ENCODE measurements around the gene LGALS16. TPM values are rescaled to one million over a fixed set of nuclear protein-coding genes. Genes with fewer than 3 reads are reported as not detected.

Gene LGALS16
- total RNA-seq, 4 donors from 2014 or later, result not detected

DNA sequence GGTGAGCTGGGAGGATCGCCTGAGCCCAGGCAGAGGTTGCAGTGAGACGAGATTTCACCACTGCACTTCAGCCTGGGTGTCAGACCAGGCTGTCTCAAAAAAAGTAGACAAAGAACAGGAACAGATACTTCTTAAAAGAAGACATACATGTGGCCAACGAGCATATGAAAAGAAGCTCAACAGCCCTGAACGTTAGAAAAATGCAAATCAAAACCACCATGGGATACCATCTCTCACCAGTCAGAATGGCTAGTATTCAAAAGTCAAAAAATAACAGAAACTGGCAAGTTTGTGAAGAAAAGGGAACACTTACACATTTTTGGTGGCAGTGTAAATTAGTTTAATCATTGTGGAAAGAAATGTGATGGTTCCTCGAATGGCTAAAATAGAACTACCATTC lies 45.6 kb downstream of the LGALS16 start:
- DNase-seq (ENCODE audit: low spot score) (no peak), ATAC-seq (ENCODE audit: low FRiP score) (no peak)
- TF ChIP-seq, protein P1, sequence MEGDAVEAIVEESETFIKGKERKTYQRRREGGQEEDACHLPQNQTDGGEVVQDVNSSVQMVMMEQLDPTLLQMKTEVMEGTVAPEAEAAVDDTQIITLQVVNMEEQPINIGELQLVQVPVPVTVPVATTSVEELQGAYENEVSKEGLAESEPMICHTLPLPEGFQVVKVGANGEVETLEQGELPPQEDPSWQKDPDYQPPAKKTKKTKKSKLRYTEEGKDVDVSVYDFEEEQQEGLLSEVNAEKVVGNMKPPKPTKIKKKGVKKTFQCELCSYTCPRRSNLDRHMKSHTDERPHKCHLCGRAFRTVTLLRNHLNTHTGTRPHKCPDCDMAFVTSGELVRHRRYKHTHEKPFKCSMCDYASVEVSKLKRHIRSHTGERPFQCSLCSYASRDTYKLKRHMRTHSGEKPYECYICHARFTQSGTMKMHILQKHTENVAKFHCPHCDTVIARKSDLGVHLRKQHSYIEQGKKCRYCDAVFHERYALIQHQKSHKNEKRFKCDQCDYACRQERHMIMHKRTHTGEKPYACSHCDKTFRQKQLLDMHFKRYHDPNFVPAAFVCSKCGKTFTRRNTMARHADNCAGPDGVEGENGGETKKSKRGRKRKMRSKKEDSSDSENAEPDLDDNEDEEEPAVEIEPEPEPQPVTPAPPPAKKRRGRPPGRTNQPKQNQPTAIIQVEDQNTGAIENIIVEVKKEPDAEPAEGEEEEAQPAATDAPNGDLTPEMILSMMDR (IDR thresholded peaks at IDR 0.05), result no peak

DNA sequence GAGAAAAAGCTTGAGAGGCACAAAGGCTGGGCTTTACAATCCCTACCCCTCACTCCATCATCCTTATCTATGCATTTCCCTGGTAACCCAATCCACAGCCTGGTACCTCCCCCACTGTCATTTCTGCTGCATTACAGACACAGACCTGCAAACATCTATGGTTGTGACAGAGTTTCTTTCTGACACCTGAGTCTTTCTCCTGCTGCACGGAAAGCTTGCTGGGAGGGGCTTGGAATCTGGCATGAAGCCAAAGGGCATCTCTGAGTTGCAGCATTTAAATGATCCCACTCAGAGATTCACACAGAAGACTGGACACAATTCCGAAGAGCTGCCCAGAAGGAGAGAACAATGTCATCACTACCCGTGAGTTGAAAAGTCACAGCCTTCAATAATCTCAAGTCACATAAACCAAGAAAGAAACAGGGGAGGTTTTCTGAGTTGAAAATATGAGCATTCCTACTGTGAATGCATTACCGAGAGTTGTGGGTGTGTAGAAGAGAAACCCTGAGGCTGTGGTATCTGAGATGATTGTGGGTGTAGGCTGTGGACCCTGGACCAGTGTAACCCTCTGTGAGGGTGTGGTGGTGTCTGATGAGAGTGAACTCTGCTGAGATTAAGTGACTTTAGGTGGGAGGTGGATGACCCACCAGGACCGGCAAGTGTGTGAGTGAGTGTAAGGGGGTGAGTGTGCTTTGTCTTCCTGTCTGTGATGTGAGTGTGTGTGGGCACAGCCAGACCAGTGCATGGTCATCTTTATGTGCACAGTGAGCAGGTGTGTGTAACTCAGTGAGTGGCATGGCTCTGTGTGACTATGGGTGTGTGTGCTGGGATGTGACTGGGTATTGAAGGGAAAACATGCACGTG lies 48.7 kb downstream of the LGALS16 start, which contains the start of gene LGALS14:
Gene LGALS14 (plus strand): TSS at position 301 of the 864 bp plus-strand sequence. CDS start 48 bp downstream, at position 349.
- TF ChIP-seq, protein P1 (IDR thresholded peaks at IDR 0.05), result no peak
- no peak for DNase-seq (ENCODE audit: low spot score)
- no peak for ATAC-seq (ENCODE audit: low FRiP score)

DNA sequence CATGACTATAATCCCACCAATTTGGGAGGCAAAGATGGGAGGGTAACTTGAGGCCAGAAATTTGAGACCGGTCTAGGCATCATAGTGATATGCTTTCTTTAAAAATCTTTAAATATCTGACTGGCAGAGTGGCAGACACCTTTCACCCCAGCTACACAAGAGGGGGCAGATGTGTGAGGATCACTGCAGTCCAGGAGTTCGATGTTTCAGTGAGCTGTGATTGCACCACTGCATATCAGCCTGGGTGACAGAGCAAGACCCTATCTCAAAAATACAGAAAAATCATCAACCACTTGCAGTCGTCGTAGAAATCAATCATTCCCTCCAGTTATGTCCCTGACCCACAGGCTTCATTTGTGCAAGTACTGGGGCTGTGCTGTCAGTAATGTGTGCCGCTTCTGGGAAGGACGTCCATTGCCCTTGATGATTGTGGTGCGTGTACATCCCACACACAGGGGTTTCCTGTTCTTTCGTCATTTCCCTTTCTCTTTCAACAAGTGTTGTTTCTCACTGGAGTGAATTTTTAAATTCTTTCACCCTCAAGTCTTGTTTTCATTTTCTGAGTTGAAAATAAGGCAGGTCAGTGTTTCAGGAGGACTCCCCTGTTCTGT lies 50.0 kb downstream of the LGALS16 start:
- TF ChIP-seq, protein P1 (IDR thresholded peaks at IDR 0.05), result no peak
- DNase-seq (ENCODE audit: low spot score) (no peak), ATAC-seq (ENCODE audit: low FRiP score) (no peak)

DNA sequence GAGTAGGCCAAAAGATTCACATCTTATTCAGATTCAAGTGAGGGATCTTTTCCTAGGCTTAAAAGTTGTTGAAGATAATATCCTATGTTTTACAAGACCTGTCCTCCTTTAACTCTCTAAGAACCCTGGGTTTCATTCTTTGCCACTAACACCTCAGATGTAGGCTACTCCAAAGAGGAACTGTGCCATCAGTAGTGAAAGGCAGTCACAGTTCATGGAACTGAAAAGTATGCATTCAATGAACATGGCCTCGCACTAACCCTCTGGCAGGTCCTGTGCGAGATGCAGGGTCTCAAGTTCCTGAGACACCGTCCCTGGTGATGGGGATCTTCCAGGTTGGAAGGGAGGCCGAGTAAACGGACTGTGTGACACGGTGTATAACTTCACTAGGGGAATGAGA lies 52.9 kb downstream of the LGALS16 start:
- ATAC-seq (ENCODE audit: low FRiP score), result no peak
- TF ChIP-seq, protein P1 (IDR thresholded peaks at IDR 0.05), result no peak
- DNase-seq (ENCODE audit: low spot score), result no peak

DNA sequence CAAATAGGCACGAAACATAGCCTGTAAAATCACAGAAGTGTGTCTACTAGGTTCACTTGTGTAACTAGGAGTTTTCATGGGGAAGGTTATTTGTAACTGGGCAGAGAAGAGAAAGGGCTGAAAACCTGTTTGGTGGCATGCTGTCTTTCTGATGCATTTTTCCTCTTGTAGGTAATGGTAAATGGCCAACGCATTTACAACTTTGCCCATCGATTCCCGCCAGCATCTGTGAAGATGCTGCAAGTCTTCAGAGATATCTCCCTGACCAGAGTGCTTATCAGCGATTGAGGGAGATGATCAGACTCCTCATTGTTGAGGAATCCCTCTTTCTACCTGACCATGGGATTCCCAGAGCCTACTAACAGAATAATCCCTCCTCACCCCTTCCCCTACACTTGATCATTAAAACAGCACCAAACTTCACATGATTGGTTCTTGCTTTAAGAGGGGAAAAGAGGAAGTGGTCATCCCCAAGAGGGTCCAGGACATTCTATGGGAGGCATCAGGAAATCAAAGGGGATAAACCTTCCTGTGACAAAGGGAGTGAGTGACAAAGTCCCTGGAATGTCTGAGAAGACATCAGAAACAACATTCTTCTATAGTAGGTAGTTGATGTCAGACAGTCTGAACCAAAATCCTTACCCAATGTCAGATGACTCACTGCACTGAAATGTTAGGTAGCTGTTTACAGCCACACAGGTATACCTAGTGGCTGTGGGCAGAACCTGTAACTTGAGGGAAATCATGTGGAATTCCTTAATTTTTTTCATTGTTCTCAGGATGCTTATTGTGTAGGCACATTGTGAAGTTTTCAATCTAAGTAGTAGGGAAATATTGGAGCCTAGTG lies 53.5 kb downstream of the LGALS16 start:
- DNase-seq (ENCODE audit: low spot score) (no peak), ATAC-seq (ENCODE audit: low FRiP score) (no peak)
- TF ChIP-seq, protein P1 (IDR thresholded peaks at IDR 0.05), result no peak

Small RNA genes within 50 kb of the gene (small RNA-seq; reads per million reads assigned to genes)
- gene AC005176.2, result not detected
- not detected for gene RPS29P27
- not detected for gene RPS29P30

Other genes with a start within 250 kb of the LGALS16 start
- gene ZFP36, start 249.1 kb upstream of the LGALS16 start, total RNA-seq, result 100 to 1,000 TPM; 323 to 827 (median 509) TPM
- gene PLEKHG2, start 243.2 kb upstream of the LGALS16 start, total RNA-seq, result 10 to 100 TPM; 16.5 to 35.3 (median 21.4) TPM
- gene RPS16, start 220.0 kb upstream of the LGALS16 start, total RNA-seq, result 1,000 to 10,000 TPM; 1,153 to 1,681 (median 1,338) TPM
- 100 to 1,000 TPM in 1 of 4 donors, 10 to 100 TPM in 3; 62.2 to 102 (median 73.3) TPM for gene SUPT5H, start 210.3 kb upstream of the LGALS16 start, total RNA-seq
- gene TIMM50, start 175.1 kb upstream of the LGALS16 start, total RNA-seq, result 10 to 100 TPM; 36.4 to 65.7 (median 50.3) TPM
- gene DLL3, start 157.0 kb upstream of the LGALS16 start, total RNA-seq, result under 1 TPM in 1 of 4 donors, not detected in 3; 0.24 TPM
- gene SELENOV, start 140.8 kb upstream of the LGALS16 start, total RNA-seq, result not detected
- gene EID2B, start 123.1 kb upstream of the LGALS16 start, total RNA-seq, result 1 to 10 TPM; 1.8 to 4.4 (median 2.3) TPM
- gene EID2, start 115.8 kb upstream of the LGALS16 start, total RNA-seq, result 10 to 100 TPM in 2 of 4 donors, 1 to 10 TPM in 2; 6.2 to 13.6 (median 9.6) TPM
- gene LGALS13, start 53.4 kb upstream of the LGALS16 start, total RNA-seq, result not detected
- not detected for gene LGALS14, start 48.6 kb downstream of the LGALS16 start, total RNA-seq
- not detected for gene CLC, start 82.1 kb downstream of the LGALS16 start, total RNA-seq
- not detected for gene LEUTX, start 122.9 kb downstream of the LGALS16 start, total RNA-seq
- gene DYRK1B, start 178.2 kb downstream of the LGALS16 start, total RNA-seq, result 1 to 10 TPM; 4.6 to 9.9 (median 5.3) TPM
- gene FBL, start 190.5 kb downstream of the LGALS16 start, total RNA-seq, result 100 to 1,000 TPM; 103 to 194 (median 125) TPM

All from omental fat pad (tissue), 4 donors.